GM18498 (cell line): ENCODE results near the gene TMEM52.

Experiments
- ATAC-seq: cut with Tn5 transposase; IDR thresholded peaks from one replicate; pipeline ENCODE4 v1.9.1; 2021; ENCODE audit warnings: mild to moderate bottlenecking, moderate library complexity; ENCODE audit not compliant: unreplicated experiment

The TMEM52 gene

GRCh38 chr1:1876335-1876930 is 42.6 kb downstream of the TMEM52 start:
- ATAC-seq: no peak

GRCh38 chr1:1875932-1876331 is 43.1 kb downstream of the TMEM52 start:
- no peak for ATAC-seq

GRCh38 chr1:1874901-1875300 is 44.2 kb downstream of the TMEM52 start:
- ATAC-seq: no peak

DNA sequence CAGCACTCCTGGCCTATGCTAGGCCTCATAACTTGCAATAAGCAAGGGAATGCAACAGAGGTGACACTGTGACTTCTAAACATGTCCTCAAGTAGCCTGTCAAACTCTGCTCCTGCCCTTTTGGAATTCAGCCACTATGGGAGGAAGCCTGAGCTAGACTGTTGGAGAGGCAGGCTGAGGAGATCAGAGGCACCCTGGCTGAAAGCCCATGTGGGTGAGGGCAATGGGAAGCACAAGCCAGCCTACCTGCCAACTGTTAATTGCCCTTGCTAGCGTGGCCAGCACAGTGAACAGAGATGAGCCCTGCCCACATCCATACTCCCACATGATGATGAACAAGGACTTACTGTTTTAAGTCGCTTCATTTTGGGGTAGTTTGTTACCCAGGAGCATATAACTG is 45.9 kb downstream of the TMEM52 start:
- no peak for ATAC-seq

- ATAC-seq: no peak
These were observed 46.6 kb downstream of the TMEM52 start for GRCh38 chr1:1872329-1872994.

- ATAC-seq: no peak
These were observed 49.6 kb downstream of the TMEM52 start for GRCh38 chr1:1869469-1869868.
